ENCODE measurements around the gene MUL1.
"Not testable (repeated sequence)": the region's sequence is repeated elsewhere in the genome, so short reads cannot be mapped to it uniquely, and the experiment has no call there.

Gene MUL1

GRCh38 chr1:20511518-20512428 is 3.8 kb upstream of the MUL1 start:
- DNase-seq (ENCODE audit: low read depth in 2 of 2): no peak

DNA sequence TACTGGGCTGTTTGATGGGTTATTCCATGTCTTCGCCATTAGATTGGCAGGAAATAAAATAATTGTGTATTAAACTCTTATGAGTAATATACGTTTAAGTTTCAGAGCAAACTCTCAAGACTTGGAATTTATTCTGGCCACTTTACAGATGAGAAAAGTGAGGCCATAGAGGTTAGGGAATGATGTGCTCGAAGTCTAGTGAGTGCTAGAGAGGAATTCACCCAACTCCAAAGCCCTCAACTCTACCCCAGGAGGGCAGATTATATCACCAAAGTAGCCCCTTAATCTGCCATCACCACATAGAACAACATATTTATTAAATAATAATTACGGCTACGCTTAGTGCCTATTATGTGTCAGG is 440 bp upstream of the MUL1 start:
- no peak for DNase-seq (ENCODE audit: low read depth in 2 of 2)

GRCh38 chr1:20507248-20507563 is 745 bp downstream of the MUL1 start:
- DNase-seq (ENCODE audit: low read depth in 2 of 2): no peak

DNA sequence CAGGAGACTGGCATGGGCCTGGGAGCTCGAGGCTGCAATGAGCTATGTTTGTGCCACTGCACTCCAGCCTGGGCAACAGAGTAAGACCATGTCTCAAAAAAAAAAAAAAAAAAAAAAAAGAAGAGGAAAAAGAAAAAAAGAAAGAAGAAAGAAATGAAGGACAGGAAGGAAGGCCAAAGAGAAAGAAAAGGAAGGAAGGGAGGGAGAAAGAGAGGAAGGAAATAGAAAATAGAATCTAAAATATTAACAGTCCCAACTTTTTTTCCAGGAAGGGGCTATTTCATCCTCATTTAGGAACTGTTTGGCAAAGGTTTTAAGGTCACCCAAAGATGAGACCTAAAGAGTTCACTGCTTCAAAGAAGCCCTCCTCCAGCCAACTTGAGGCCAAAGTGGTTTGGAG is 2.5 kb downstream of the MUL1 start:
- no peak for DNase-seq (ENCODE audit: low read depth in 2 of 2)

- no peak for DNase-seq (ENCODE audit: low read depth in 2 of 2)
Observed at GRCh38 chr1:20500716-20501115, 7.2 kb downstream of the MUL1 start.

- DNase-seq (ENCODE audit: low read depth in 2 of 2): no peak
Observed at GRCh38 chr1:20499718-20500117, 8.2 kb downstream of the MUL1 start.

DNA sequence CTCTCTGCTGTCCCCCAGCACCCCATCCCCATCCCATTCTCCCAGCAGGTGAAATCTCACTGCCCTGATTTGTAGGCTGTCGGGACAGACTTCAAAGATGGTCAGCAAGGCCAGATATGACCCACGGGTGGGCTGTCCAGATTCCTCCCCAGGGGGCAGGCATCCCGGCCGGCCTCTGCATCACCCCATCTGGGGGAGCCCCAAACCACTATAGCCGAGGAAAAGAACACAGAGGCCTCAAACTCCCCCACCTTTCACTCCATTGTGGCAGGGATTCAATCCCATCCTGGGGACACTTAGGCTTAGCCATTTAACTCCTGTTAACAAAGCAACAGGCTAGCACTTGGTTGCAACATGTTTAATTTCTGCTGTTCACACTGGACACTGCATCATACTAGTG is 8.8 kb downstream of the MUL1 start:
- no peak for DNase-seq (ENCODE audit: low read depth in 2 of 2)

DNA sequence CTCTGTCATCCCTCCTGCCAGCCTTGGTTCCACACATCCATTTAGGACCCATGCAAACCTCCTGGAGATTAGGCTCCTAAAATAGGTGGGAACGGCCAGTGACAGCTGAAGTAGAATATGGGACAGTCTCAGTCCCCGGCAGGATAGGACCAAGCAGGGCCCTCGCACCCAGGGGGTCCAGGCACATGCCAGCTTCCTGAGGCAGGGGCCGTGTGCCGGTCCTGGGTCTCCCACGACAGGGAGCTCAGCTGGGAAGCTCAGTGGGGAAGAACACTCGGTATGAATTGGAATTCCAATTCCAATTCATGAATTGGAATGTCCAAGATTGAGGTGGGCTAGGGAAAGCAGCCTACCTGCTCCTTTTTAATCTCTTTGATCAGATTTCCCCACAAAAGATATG is 9.8 kb downstream of the MUL1 start:
- no peak for DNase-seq (ENCODE audit: low read depth in 2 of 2)

DNA sequence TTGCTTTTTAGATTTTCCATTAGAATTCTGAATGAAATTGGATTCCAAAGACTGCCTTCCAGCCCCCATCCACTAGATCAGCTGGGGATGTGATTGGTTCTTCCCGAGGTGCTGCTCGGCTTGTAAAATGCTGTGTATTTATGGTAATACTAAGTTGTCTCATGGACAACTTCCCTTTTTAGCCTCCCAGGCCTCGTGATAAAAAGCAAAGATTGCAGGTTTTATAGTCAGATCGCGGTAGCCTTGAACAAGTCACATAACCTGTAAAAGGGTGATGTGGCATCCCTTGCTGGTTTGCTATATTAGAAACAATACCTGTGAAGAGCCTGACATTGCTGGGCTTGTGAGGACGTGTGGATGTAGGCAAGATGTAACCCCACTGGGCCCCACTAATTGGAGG is 10.4 kb downstream of the MUL1 start:
- no peak for DNase-seq (ENCODE audit: low read depth in 2 of 2)

DNA sequence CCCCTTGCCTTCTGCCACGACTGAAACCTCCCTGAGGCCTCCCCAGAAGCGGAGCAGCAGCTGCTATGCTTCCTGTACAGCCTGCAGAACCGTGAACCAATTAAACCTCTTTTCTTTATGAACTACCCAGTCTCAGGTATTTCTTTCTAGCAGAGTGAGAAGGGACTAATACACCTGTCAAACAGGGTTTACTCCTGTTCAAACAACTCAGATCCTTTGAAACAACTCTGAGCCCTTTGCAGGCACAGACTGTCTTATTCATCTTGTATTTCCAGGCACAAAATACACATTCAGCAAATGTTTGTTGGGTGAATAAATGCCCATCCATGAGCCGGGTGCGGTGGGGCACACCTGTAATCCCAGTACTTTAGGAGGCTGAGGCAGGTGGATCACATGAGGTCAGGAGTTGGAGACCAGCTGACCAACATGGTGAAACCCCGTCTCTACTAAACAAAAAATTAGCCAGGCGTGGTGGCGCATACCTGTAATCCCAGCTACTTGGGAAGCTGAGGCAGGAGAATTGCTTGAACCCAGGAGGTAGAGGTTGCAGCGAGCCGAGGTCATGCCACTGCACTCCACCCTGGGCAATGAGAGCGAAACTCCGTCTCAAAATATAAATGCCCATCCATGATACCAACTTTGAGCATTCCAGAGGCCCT is 11.1 kb downstream of the MUL1 start:
- DNase-seq (ENCODE audit: low read depth in 2 of 2): not testable (repeated sequence)

DNA sequence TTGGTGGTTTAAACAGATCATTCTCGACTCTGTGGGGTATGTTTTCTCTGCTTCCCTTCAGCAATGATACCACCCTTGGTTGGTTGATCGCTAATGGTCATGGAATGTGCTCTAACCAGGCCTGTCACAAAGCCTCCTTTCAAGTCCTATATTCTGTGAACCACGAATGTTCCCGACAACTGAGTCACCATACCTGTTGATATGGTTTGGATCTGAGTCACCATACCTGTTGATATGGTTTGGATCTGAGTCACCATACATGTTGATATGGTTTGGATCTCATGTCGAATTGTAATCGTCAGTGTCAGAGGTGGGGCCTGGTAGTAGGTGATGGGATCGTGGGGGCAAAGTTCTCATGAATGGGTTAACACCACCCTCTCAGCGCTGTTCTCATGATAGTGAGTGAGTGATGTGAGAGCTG is 11.7 kb downstream of the MUL1 start:
- peak in 1 of 2 donors; percentile 20 for DNase-seq (ENCODE audit: low read depth in 2 of 2)

- no peak for DNase-seq (ENCODE audit: low read depth in 2 of 2)
Observed at GRCh38 chr1:20495661-20496060, 12.3 kb downstream of the MUL1 start.

- no peak for DNase-seq (ENCODE audit: low read depth in 2 of 2)
Observed at GRCh38 chr1:20494609-20495311, 13.2 kb downstream of the MUL1 start.

DNA sequence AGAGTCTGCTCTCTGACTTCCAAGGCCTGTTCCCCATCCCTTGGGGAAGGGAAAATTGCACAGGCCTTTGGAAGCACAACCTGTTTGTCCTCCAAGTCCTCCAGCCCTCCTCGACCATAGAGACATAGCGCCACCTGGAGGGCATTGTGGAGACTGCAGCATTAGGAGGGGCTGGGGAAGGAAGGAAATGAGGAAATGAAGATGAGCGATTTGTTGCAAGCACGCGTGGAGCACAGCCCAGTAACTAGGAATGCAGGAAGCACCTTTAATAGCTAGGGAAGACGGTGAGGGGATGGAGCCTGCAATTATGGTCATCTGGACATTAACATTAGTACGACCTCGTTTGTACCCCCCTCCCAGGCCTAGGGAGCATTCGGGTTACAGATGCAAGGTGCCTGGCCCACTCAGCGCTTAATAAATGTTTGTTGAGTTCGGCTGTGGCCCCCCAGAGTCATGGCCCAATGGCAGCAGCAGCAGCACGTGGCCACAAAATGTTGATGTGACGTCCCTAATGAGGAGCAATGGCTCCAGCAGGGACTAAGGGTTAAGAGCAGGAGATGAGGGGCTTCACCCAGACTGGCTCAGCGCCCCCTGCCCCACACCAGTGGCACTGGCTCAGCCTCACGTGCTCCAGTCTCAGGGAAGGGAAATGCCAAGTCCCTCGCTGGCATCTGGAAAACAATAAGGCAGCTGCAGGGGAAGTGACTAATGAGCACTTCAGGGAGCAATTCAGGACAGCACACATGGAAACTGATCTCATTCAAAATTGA is 13.9 kb downstream of the MUL1 start:
- peak; percentile 62 to 85 for DNase-seq (ENCODE audit: low read depth in 2 of 2)

- DNase-seq (ENCODE audit: low read depth in 2 of 2): no peak
Observed at GRCh38 chr1:20493309-20493708, 14.6 kb downstream of the MUL1 start.

- no peak for DNase-seq (ENCODE audit: low read depth in 2 of 2)
Observed at GRCh38 chr1:20492751-20493150, 15.2 kb downstream of the MUL1 start.

DNA sequence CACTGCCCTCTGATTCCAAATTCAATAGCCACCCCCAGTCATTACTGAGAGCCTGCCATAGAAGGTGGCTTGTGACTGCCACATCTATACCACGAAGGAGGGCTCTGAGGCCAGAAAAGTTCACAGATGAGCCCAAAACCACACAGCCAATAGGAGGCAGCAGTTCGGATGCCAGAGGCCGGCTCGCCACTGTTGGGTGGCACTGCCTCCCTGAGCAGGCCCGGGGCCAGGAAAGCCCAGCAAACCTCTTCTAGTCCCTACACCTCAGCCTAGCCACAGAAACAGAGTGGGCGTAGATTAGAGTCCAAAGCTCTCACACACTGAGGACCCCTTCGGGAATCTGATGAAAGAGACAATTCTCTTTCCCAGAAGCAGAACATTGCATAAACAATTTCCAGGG is 16.1 kb downstream of the MUL1 start:
- DNase-seq (ENCODE audit: low read depth in 2 of 2): no peak

- DNase-seq (ENCODE audit: low read depth in 2 of 2): no peak
Observed at GRCh38 chr1:20491178-20491577, 16.8 kb downstream of the MUL1 start.

- DNase-seq (ENCODE audit: low read depth in 2 of 2): no peak
Observed at GRCh38 chr1:20487236-20487590, 20.7 kb downstream of the MUL1 start.

DNA sequence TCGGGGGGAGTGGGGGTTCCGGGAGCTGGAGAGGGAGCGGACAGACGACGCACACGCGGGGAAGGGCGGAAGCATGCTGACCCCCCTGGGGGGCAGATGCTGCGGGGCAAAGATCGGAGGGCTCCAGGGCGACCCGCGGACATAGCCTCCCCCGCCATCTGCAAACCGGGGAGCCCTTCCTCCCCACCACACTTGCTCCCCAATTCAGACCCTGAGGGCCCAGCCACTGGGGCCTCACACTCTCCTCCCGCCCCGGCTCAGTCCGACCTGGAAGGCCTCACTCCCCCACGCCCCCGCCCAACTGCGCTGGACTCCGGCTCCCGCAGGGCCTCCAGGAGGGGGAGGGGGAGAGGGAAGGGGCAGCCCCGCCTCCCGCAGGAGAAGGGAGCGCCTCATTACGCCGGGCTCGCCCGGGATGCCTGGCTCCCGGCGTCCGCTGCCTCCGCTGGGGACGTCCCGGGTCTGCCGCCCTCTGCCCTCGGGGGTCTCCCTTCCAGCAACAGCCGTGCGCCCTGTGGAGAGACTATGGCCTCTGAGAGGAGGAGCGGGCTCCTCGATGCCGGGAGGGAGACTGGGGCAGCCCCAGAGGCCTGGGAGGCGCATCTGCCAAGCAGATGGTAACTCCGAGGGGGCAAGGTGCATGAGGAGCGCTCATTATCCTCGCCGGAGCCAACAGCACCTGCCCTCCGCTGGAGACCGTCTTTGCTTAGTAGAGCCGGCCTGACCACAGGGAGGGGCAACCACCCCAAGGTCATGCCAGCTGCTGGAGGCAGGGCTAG is 21.3 kb downstream of the MUL1 start:
- no peak for DNase-seq (ENCODE audit: low read depth in 2 of 2)

Measured in stimulated activated CD4-positive, alpha-beta T cell treated with anti-CD3 and anti-CD28 coated beads, Interleukin-4, amount 100 ng/mL, for 48 hours (primary cell).